HepG2 (cell line): ENCODE measurements around the gene SH2D7. TPM values are rescaled to one million over a fixed set of nuclear protein-coding genes. Genes with fewer than 3 reads are reported as not detected.

ENCODE experiments used
- BATF2 ChIP-seq: sonication (generic); formaldehyde crosslinking; IDR thresholded peaks from 2 replicates; pipeline ENCODE4 v1.8.0; 2022; ENCODE audit warnings: mild to moderate bottlenecking, missing genetic modification reagents, moderate library complexity
- LCORL ChIP-seq, 2 experiments: fragments of 450-650 bp in 1 of 2; sonication (generic) in 1 of 2; formaldehyde crosslinking in 1 of 2; IDR thresholded peaks; 2 replicates each; pipeline versions ENCODE4 v1.5.0 to v1.6.1; 2017 to 2020; ENCODE audit warnings: antibody characterized with exemption in 1 of 2, missing genetic modification reagents in 1 of 2
- MED8 ChIP-seq: sonication (generic); formaldehyde crosslinking; IDR thresholded peaks from 2 replicates; pipeline ENCODE4 v1.8.1; 2023; ENCODE audit warnings: mild to moderate bottlenecking, missing genetic modification reagents; ENCODE audit not compliant: insufficient replicate concordance
- RARA ChIP-seq: IDR thresholded peaks from 2 replicates; pipeline ENCODE4 v1.6.1; 2016; ENCODE audit warnings: missing genetic modification reagents, missing compliant biosample characterization
- SNAPC4 ChIP-seq: sonication (generic); formaldehyde crosslinking; IDR thresholded peaks from 2 replicates; pipeline ENCODE4 v1.4.0; 2020; ENCODE audit warnings: mild to moderate bottlenecking, missing genetic modification reagents
- TCF12 ChIP-seq, 2 experiments: fragments of 450-650 bp in 1 of 2; sonication (generic) in 1 of 2; formaldehyde crosslinking in 1 of 2; IDR thresholded peaks; 2 replicates each; pipeline versions ENCODE4 v1.6.1 to v1.8.0; 2017 to 2022; ENCODE audit warnings: antibody characterized with exemption in 1 of 2, mild to moderate bottlenecking in 1 of 2, missing genetic modification reagents in 1 of 2, moderate library complexity in 1 of 2
- TEF ChIP-seq: sonication (generic); formaldehyde crosslinking; IDR thresholded peaks from 2 replicates; pipeline ENCODE4 v1.5.0; 2020; ENCODE audit warnings: missing genetic modification reagents
- TFDP2 ChIP-seq: sonication (generic); formaldehyde crosslinking; IDR thresholded peaks from 2 replicates; pipeline ENCODE4 v1.4.0; 2020; ENCODE audit warnings: missing genetic modification reagents
- ZFP36 ChIP-seq: fragments of 150-350 bp; IDR thresholded peaks from 2 replicates; pipeline ENCODE4 v1.6.1; 2018; ENCODE audit warnings: borderline replicate concordance, low read length, low read depth; ENCODE audit not compliant: partially characterized antibody
- ZNF333 ChIP-seq: sonication (generic); formaldehyde crosslinking; IDR thresholded peaks from 2 replicates; pipeline ENCODE4 v1.4.0; 2020; ENCODE audit warnings: mild to moderate bottlenecking, missing genetic modification reagents, borderline replicate concordance
- ZNF589 ChIP-seq: sonication (generic); formaldehyde crosslinking; conservative IDR thresholded peaks from 2 replicates; pipeline ENCODE4 v1.8.0; 2022; ENCODE audit warnings: mild to moderate bottlenecking, moderate library complexity, missing genetic modification reagents
- polyA plus RNA-seq, 8 experiments: library from polyadenylated mRNA; depleted of rRNA in 3 of 8; stranded (reverse) in 7 of 8; unstranded in 1 of 8; fragments of >200 nt; fragmentation: Illumina TruSeq in 4 of 8; extraction: Trizol in 4 of 8; gene quantifications; 2 replicates each; pipeline versions ENCODE4 v1.2.1 to v1.2.3, GENCODE V29; 2011 to 2016; ENCODE audit warnings: low read depth in 4 of 8, missing spikeins in 1 of 8, mixed read lengths in 1 of 8; ENCODE audit not compliant: insufficient read depth in 1 of 8
- total RNA-seq, 5 experiments: library from RNA; depleted of rRNA; stranded (reverse); fragments of >200 nt; fragmentation: Illumina TruSeq; extraction: Trizol; gene quantifications; 2 replicates each; pipeline ENCODE4 v1.2.3, GENCODE V29; 2016; ENCODE audit warnings: low read depth in 1 of 5
- TF ChIP-seq, protein P1 (sequence below): IDR thresholded peaks from 2 replicates; pipeline ENCODE4 v1.6.1; 2016; ENCODE audit warnings: missing compliant biosample characterization, missing genetic modification reagents, borderline replicate concordance
- TF ChIP-seq, protein P2 (sequence below): sonication (generic); formaldehyde crosslinking; IDR thresholded peaks from 2 replicates; pipeline ENCODE4 v1.4.0; 2020; ENCODE audit warnings: missing genetic modification reagents, low read depth, mild to moderate bottlenecking, borderline replicate concordance
- TF ChIP-seq, protein P3 (sequence below): sonication (generic); formaldehyde crosslinking; IDR thresholded peaks from 2 replicates; pipeline ENCODE4 v1.4.0; 2020; ENCODE audit warnings: missing genetic modification reagents

The SH2D7 gene
- total and polyA plus RNA-seq, 2 of the 13 experiments (the other 11 are each of a cell fraction or from before 2014, with no cell fraction given): not detected

- TF ChIP-seq SNAPC4 (CRISPR knock-in tag) (peak; percentile 54; the same call in 1 of the 2 replicates), TEF (no peak), MED8 (CRISPR knock-in tag) (peak; percentile 64), LCORL (IDR thresholded peaks at IDR 0.05) (no peak), LCORL (CRISPR knock-in tag; IDR thresholded peaks at IDR 0.05) (peak; percentile 97), BATF2 (CRISPR knock-in tag) (no peak), RARA (CRISPR knock-in tag) (peak; percentile 97), ZNF333 (CRISPR knock-in tag) (no peak), TCF12 (IDR thresholded peaks at IDR 0.05) (no peak), TCF12 (CRISPR knock-in tag; IDR thresholded peaks at IDR 0.05) (peak; percentile 90), ZNF589 (CRISPR knock-in tag) (no peak), ZFP36 (no peak), TFDP2 (CRISPR knock-in tag) (peak; percentile 76)
- TF ChIP-seq, protein P1, sequence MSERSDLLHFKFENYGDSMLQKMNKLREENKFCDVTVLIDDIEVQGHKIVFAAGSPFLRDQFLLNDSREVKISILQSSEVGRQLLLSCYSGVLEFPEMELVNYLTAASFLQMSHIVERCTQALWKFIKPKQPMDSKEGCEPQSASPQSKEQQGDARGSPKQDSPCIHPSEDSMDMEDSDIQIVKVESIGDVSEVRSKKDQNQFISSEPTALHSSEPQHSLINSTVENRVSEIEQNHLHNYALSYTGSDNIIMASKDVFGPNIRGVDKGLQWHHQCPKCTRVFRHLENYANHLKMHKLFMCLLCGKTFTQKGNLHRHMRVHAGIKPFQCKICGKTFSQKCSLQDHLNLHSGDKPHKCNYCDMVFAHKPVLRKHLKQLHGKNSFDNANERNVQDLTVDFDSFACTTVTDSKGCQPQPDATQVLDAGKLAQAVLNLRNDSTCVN (CRISPR knock-in tag): peak; percentile 47; the same call in 1 of the 2 replicates
- TF ChIP-seq, protein P2, sequence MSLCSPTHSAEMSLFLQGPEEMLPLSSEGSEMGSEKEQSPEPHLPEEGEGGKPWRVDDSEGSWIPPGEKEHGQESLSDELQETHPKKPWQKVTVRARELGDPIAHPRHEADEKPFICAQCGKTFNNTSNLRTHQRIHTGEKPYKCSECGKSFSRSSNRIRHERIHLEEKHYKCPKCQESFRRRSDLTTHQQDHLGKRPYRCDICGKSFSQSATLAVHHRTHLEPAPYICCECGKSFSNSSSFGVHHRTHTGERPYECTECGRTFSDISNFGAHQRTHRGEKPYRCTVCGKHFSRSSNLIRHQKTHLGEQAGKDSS (CRISPR knock-in tag): peak; percentile 80; the same call in 1 of the 2 replicates
- TF ChIP-seq, protein P3, sequence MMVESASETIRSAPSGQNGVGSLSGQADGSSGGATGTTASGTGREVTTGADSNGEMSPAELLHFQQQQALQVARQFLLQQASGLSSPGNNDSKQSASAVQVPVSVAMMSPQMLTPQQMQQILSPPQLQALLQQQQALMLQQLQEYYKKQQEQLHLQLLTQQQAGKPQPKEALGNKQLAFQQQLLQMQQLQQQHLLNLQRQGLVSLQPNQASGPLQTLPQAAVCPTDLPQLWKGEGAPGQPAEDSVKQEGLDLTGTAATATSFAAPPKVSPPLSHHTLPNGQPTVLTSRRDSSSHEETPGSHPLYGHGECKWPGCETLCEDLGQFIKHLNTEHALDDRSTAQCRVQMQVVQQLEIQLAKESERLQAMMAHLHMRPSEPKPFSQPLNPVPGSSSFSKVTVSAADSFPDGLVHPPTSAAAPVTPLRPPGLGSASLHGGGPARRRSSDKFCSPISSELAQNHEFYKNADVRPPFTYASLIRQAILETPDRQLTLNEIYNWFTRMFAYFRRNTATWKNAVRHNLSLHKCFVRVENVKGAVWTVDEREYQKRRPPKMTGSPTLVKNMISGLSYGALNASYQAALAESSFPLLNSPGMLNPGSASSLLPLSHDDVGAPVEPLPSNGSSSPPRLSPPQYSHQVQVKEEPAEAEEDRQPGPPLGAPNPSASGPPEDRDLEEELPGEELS (CRISPR knock-in tag): peak; percentile 95
Measured at GRCh38 chr15:78065284-78065872, 27.0 kb upstream of the SH2D7 start (continued).
